Measurements from ENCODE around the gene MAGEB1.

Gene MAGEB1, protein sequence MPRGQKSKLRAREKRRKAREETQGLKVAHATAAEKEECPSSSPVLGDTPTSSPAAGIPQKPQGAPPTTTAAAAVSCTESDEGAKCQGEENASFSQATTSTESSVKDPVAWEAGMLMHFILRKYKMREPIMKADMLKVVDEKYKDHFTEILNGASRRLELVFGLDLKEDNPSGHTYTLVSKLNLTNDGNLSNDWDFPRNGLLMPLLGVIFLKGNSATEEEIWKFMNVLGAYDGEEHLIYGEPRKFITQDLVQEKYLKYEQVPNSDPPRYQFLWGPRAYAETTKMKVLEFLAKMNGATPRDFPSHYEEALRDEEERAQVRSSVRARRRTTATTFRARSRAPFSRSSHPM

DNA sequence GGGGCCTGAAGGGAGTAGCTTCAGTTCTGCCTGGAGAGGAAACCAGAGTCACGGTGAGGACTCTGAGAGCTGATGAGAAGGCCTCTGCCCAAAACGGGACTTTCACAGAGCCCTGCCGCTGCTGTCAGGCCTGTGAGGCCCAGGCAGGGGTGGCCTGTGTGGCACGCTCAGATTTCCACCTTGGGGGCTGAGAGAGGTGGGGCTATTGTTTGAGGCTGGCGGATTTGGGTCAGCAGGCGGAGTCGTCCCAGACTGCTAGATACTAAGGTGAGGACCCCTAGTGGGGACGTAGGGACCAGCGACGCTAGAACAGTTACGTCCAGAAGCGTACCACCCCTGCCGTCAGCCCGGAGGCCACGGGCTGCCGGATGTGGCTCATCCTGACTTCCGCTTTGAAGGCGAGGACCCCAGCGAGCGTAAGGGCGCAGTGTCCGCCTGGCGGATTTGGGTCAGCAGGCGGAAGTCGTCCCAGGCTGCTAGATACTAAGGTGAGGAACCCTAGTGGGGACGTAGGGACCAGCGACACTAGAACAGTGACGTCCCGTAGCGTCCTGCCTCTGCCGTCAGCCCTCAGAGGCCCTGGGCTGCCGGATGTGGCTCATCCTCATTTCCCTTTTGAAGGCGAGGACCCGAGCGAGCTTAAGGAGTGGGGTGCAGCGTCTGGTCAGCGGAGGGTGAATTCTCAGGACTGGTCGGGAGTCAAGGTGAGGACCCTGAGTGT, at the start of gene MAGEB1:
Gene MAGEB1, plus strand, starts transcription at position 378 of the 721 bp plus-strand sequence. CDS start 3,348 bp downstream, outside the sequence.
- DNase-seq, result no peak

DNA sequence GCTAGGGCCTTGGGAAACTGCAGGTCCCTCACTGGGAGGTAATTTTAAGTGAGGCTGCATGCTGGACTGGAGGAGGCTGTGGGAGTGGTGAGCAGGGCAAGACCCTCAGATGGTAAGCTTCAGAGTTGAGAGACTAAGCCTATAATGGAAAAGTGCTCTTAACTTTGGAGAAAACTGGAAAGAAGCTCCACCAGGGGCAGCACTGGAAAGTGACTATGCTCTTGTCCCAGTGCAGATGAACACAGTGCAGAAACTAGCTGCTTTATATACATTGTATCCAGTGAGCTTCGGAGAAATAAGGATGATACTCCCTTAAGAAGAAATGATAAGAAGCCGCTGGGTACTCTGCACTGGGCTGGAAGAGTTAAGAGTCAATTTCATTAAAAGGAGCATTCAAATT, 34.8 kb upstream of the MAGEB1 start:
- DNase-seq, result no peak

DNA sequence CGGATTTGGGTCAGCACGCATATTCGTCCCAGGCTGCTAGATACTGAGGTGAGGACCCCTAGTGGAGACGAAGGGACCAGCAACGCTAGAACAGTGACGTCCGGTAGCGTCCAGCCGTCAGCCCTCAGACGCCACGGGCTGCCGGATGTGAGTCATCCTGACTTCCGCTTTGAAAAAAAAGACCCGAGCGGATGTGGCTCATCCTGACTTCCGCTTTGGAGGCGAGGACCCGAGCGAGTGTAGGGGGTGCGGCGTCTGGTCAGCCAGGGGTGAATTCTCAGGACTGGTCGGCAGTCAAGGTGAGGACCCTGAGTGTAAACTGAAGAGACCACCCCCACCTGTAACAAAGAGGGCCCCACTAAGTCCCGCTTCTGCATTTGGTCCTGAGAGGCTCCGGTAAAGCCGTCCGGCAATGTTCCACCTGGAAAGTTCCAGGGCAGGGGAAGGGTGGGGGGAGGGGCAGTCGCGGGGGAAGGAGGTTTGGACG, 31.5 kb upstream of the MAGEB1 start, which contains the start of gene MAGEB2:
Gene MAGEB2, plus strand, starts transcription at position 207 of the 487 bp plus-strand sequence. CDS start 3,018 bp downstream, outside the sequence.
- no peak for DNase-seq

DNA sequence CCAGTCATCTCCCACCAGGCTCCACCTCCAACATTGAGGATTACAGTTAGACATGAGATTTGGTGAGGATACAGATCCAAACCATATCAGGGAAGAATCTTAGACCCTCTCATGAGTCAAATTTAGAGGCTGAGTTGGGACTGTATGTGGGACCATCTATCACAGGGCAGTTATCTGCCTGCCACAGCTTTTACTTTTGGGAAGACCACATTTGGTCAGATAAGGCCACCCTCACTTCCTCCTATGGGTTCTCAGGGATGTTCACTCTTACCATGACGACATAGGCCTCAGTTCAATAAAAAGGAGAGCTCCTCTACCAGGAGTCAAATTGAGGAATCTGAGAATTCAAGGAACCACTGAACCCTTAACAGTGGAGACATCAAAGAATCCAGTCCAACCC, 29.5 kb upstream of the MAGEB1 start:
- no peak for DNase-seq

DNA sequence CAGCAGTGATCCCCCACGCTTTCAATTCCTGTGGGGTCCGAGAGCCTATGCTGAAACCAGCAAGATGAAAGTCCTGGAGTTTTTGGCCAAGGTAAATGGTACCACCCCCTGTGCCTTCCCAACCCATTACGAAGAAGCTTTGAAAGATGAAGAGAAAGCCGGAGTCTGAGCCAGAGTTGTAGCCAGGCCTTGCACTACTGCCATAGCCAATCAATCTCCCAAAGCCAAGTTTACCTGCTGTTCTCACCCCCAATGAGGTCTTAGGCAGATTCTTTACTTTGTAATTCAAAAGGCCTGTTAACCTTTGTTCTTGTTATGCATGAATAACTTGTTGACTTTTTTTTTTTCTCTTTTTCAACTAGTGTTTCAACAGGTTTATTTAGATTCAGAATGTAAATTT, 27.6 kb upstream of the MAGEB1 start:
- DNase-seq, result no peak

DNA sequence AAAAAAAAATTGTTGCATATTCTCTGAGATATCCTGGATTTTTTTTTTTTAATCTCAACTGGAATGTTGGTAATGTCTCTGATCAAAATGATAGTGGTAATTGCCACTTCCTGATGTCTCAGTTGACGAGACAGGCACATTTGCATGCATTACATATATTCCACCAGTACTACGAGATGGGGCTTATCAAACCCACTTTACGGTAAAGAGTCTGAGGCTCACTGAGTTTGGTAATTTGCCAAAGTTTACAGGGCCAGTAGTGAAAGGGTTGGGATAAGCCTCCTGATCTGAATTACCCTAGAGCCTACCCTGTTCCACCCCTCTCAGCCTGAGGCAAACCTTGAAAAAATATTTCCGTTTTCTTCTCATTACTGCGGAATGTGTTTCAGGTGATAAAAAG, 26.3 kb upstream of the MAGEB1 start:
- DNase-seq, result no peak

DNA sequence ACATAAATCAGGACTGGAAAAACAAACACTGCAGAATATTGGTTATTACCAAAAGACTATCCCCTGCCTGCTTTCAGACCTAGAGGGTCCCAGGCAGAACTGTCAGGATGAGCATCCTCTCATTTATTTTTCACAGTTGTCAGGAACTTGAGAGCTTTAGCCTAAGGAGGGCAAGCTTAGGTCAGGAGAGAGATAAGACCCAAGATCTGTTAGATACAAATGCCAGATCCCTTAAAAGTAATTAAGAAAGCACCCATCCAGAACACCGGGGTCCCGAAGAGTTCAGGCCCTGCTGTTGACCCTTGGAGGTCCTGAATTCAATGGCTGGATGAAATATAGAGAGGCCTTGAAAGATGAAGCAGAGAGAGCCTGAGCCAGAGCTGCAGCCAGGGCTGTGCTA, 22.4 kb upstream of the MAGEB1 start:
- DNase-seq, result no peak

DNA sequence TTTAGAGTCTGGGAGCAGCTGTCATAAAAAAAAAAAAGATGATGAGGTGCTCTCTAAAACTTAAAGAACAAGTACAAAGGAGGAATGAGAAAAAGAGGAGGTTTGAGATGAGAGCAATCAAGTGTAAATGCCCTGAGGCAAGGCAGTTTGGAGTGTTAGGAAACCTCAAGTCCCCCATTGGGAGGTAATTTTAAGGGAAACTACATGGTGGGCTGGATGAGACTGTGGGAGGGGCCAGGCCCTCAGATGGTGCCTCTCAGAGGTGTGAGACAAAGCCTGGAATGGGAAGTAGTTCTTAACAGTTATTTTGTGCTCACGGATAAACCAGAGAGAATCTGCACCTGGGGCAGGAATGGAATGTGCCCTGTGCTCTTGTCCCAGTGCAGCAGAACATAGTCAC, 18.4 kb upstream of the MAGEB1 start:
- DNase-seq, result no peak

DNA sequence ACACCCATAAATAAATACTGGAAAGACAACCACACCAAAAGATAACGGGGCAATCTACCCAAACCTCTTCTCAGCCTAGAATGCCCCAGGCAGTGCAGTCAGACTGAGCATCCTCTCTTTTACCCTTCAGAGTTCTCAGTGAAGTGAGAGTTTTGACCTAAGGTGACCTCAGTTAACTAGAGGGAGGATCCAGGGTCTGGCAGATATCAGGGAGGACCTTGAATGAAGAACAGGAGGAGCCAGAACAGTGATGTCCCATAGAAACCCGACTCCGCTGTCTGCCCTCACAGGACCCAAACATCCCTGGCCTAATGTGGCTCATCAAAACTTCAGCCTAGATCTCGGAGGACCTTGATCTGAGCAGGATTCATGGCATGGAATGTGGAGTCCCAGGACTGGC, 16.6 kb upstream of the MAGEB1 start, which contains the start of gene MAGEB3:
Gene MAGEB3, plus strand, starts transcription at position 263 of the 400 bp plus-strand sequence. CDS start 5,268 bp downstream, outside the sequence.
- no peak for DNase-seq

DNA sequence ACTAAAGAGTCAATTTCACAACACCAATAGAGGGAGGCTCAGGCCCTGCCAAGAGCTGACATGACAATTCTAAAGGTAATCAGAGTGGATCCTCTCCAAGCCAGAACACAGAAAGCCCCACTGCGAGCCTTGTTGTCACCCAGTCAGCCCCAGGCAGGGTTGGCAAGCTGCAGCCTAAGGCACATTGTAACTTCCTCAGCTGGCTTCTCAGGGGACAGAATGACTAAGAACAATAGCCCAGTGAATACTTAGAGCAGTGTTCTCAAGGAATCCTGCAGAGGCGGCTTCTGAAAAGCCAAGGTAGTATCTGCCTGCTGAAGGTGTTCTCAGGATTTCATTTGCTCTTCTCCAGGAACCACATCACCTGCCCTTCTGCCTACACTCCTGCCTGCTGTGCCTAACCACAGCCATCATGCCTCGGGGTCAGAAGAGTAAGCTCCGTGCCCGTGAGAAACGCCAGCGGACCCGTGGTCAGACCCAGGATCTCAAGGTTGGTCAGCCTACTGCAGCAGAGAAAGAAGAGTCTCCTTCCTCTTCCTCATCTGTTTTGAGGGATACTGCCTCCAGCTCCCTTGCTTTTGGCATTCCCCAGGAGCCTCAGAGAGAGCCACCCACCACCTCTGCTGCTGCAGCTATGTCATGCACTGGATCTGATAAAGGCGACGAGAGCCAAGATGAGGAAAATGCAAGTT, 5.1 kb upstream of the MAGEB1 start, which contains the start of gene MAGEB4:
Gene MAGEB4, plus strand, starts transcription at position 277 of the 692 bp plus-strand sequence. Its CDS starts 136 bp downstream, at position 413.
- DNase-seq, result no peak

DNA sequence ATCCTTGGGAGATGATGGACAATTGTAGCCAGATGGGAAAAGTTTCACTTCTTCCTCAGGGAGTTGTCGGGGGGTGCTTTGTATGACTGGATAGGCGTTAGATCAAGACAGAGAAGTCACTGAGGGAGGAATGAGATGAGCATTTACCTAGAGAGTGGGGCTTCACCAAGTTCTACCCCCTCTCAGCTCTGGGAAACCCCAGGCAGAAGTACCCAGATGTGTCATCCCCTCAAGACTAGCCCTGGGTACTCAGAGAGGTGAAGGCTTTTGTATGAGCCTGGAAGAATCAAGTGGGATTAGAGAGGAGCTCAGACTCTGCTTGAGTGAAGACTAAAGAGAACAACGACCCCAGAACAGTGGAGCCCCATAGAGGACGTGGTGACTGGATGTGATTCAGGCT, 1.9 kb downstream of the MAGEB1 start:
- no peak for DNase-seq

DNA sequence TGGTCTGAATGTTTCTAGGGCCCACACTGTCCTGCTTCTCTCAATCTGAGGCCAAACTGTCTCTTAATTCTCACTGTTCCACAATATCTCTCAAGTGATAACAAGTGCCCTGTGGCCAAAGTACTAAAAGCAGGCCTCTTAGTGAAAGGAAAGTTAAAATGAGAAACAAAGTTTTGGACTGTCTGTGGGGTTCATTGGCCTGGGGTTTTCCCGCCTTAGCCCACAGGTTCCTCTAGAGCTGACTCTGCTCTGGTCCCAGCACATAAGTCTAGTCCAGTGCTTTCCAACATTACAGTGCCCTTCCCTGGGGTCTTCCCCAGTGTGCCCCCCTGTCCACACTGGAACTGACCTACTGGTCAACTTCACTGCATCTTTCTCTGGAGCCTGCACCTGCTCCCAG, 6.3 kb downstream of the MAGEB1 start:
- DNase-seq, result no peak

DNA sequence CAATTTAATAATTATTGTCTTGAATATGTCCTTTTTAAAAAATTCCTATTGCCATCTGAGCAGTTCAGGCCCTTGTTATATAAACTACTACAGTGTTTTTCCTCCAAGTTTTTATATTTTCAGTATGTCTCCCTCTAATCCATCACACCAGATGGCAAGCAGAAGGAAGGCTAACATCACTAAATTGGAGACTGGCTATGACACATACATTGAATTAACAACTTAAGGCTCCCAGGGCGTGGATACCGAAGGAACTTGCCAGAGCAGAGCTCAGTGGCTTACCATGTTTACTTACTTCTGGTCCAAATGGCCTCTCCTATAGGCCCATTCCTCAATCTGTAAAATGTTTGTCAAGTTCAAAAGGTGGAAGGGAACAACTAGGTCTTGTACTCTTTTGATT, 13.0 kb downstream of the MAGEB1 start:
- DNase-seq, result no peak

DNA sequence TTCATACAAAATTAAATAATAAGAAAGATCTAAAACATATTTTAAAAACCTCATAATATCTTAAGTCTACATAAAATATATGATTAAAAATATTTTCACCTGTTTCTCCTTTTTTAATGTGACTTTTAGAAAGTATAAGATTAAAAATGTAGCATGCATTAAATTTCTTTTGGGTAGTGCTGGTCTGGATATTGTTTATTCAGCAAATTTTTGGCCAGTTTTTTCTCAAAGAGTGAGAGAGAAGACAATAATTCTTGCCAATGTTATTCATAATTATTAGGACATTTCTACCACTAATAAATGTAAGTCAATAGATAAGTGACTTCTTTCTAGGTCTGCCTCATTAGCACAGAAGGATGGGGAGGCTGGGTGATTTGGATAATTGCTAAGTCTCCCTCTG, 14.1 kb downstream of the MAGEB1 start:
- DNase-seq, result no peak

DNA sequence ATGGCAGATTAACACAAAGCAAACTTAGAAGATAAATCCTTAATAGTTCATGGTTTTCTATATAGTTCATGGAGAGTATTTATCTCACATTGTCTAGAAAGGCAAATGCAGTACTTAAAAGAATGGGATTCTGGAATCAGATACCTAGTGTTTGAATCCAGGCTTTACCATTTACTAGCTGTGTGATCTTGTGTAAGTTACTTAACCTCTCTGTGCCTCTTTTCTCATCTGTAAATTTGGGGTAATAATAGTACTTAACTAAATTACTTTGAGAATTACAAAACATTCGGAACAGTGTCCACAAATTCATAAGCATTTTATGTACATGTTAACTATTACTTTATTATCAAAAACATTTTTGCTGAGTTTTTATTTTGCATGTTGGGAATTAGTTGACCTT, 15.8 kb downstream of the MAGEB1 start:
- no peak for DNase-seq

DNA sequence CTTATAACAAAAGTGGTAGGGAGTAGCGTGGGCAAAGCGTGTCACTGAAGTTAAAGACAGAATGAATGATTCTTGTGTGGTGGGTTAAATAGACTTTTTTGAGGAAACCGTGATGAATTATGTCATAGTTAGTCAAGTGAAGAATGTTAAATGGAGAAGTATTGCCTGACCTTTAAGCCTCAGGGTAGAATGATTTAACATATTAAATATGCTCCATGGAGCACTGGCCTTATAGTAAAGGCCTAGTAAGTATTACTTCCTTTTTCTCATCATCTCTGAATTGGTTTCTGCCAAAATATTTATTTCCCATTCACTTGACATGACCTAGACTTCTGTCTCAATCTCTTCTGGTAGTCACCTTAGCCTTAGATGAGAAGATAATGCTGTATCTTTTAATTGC, 23.7 kb downstream of the MAGEB1 start:
- no peak for DNase-seq

DNA sequence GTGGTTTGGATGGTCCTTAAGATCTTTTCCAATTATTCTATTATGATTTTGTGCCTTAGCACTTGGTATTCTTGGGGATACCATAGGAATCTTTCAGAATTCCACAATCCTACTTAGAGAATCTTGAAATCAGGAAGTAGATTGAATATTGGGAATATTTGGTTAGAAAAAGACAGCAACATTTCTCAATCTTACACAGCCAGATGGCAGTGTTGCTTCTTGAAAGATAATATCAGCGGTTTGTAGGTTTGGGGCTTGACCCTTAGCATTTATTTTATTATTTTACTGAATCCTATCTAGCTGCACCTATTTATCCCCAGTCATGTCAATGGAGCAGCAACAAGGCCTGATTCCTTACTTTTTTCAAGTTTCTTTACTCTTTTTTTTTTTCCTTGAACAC, 28.6 kb downstream of the MAGEB1 start:
- no peak for DNase-seq

DNA sequence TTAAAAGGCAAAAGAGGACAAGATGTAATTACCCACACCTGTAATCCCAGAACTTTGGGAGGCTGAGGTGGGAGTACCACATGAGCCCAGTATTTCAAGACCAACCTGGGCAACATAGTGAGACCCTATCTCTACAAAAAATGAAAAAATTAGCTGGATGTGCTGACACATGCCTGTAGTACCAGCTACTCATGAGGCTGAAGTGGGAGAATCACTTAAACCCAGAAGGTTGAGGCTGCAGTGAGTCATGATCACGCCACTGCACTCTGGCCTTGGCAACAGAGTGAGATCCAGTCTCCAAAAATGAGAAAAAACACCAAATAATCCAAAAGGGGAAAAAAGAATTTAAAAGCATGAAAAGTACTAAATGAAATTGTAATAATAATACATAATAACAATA, 31.4 kb downstream of the MAGEB1 start:
- no peak for DNase-seq

DNA sequence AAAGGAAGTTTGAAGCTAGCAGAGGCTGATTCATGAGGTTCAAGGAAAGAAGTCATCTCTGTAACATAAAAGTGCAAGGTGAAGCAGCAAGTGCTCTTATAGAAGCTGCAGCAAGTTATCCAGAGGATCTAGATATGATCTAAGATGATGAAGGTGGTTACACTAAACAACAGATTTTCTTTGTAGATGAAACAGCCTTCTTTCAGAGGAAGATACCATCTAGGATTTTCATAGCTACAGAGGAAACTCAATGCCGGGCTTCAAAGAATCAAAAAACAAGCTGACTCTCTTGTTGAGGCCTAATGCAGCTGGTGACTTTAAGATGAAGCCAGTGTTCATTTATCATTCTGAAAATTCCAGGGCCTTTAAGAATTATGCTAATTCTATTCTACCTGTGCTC, 33.5 kb downstream of the MAGEB1 start:
- no peak for DNase-seq

DNA sequence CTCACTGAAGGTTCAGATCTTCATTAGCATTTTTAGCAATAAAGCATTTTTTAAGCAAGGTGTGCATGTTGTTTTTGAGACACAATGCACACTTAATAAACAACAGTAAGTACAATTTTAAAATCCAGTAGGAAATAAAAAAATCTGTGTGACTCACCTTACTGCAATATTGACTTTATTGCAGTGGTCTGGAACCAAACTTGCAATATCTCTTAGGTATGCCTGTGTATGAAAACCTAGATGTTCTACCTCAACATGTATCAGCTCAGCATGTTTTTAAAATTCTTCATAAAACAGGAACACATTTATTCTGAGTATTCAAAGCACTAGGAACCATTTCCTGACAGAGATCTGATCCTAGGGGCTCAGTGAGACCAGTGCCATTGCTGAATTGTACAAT, 35.6 kb downstream of the MAGEB1 start:
- DNase-seq, result no peak

DNA sequence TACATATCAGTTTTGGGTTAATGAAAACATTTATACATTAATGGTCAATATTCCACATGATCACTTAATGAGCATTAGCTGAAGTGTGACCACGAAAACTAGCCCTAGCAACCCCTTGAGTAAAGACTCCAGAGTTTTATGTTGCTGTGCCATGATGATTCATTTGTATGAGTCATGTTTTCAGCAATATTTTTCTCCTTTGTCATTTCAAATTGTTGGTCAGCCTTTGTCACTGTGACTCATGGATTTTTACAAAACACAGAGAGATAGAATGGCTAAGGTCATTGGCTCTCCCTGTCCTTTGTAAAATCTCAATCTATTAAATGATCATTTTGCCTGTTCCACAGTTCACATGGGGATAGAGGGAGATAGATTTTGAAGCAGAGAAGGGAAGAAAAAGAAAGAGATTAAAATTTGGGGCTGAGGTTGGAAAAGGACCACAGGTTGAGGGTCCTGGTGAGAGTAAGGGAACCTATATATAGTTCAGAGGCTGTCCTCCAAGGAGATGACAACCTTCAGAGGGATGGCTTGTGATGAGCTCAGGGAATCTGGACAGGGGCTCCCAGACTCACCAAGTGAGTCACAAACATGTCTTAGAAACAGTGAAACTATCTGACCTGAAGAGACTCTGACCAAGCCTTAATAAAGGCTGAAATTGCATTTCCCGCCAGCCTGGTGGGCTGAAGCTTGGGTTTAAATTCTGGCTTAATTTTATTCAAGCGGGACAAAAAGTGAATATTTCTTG, 36.7 kb downstream of the MAGEB1 start:
- no peak for DNase-seq

Measured in nucleus accumbens (tissue), 56 donors.